Neural crest cell (in vitro differentiated cells): Measurements from ENCODE around the gene PNRC1. TPM values are rescaled to one million over a fixed set of nuclear protein-coding genes. Genes with fewer than 3 reads are reported as not detected.

Experiments used
- DNase-seq: peaks from one replicate; pipeline ENCODE4 v3.0.0; 2021; ENCODE audit warnings: low read depth, mixed read lengths, low spot score
- H3K27ac Mint-ChIP-seq: one replicate; pipeline ENCODE4 v1.8.0; 2021; ENCODE audit warnings: mild to moderate bottlenecking, mixed read lengths; ENCODE audit not compliant: unreplicated experiment
- H3K27me3 Mint-ChIP-seq: 2 replicates; pipeline ENCODE4 v1.8.0; 2021; ENCODE audit warnings: low read depth, mild to moderate bottlenecking, mixed read lengths
- H3K36me3 Mint-ChIP-seq: 2 replicates; pipeline ENCODE4 v1.8.0; 2021; ENCODE audit warnings: low read depth, mild to moderate bottlenecking, mixed read lengths
- H3K4me1 Mint-ChIP-seq: 2 replicates; pipeline ENCODE4 v1.8.0; 2021; ENCODE audit warnings: mixed read lengths
- H3K4me3 Mint-ChIP-seq: one replicate; pipeline ENCODE4 v1.8.0; 2021; ENCODE audit warnings: mild to moderate bottlenecking, mixed read lengths
- H3K9me3 Mint-ChIP-seq: 2 replicates; pipeline ENCODE4 v1.8.0; 2021; ENCODE audit warnings: mixed read lengths
- CTCF ChIP-seq: fragments of 200-600 bp; sonication (generic); conservative IDR thresholded peaks from 2 replicates; pipeline ENCODE4 v1.5.0; 2021; ENCODE audit warnings: antibody characterized with exemption, mild to moderate bottlenecking
- total RNA-seq: library from RNA; stranded (reverse); gene quantifications from 2 replicates; pipeline ENCODE4 v1.2.1, GENCODE V29; 2021

The PNRC1 gene
- total RNA-seq, 1 donor from 2014 or later = 42.0 TPM

GRCh38 chr6:89100114-89100513 is 19.6 kb downstream of the PNRC1 start:
- Mint-ChIP-seq H3K27ac (peak overlapping the region; percentile 36), H3K4me1 (no peaks in the 10 kb centered on the region), H3K36me3 (peaks cover 4% of the 10 kb centered on the region), H3K4me3 (no peak overlapping the region), H3K9me3 (no peaks in the 10 kb centered on the region), H3K27me3 (no peaks in the 10 kb centered on the region)
- TF ChIP-seq CTCF = no peak
- no peak for DNase-seq

- no peak for DNase-seq
- Mint-ChIP-seq H3K36me3 (peaks cover 2% of the 10 kb centered on the region), H3K27ac (peak overlapping the region; percentile 20), H3K27me3 (no peaks in the 10 kb centered on the region), H3K4me3 (no peak overlapping the region), H3K4me1 (no peaks in the 10 kb centered on the region), H3K9me3 (no peaks in the 10 kb centered on the region)
- no peak for TF ChIP-seq CTCF
Observed at GRCh38 chr6:89110284-89110683, 29.7 kb downstream of the PNRC1 start.

GRCh38 chr6:89111933-89112332 is 31.4 kb downstream of the PNRC1 start:
- no peaks in the 10 kb centered on the region for H3K9me3 Mint-ChIP-seq
- H3K4me3 Mint-ChIP-seq = no peak overlapping the region

GRCh38 chr6:89116702-89117101 is 36.2 kb downstream of the PNRC1 start:
- no peak overlapping the region for H3K27ac Mint-ChIP-seq
- no peaks in the 10 kb centered on the region for H3K9me3 Mint-ChIP-seq

More at GRCh38 chr6:89111933-89112332, 31.4 kb downstream of the PNRC1 start:
- H3K36me3 Mint-ChIP-seq = peaks cover 1% of the 10 kb centered on the region
- H3K4me1 Mint-ChIP-seq = peaks cover 12% of the 10 kb centered on the region
- H3K27ac Mint-ChIP-seq = no peak overlapping the region
- TF ChIP-seq CTCF = no peak
- no peak for DNase-seq
- H3K27me3 Mint-ChIP-seq = no peaks in the 10 kb centered on the region

GRCh38 chr6:89117211-89118108 is 36.9 kb downstream of the PNRC1 start, which contains the start of gene SRSF12:
SRSF12 (minus strand) TSS chr6:89118071; CDS start chr6:89117887, 184 bp downstream.
- H3K4me3 Mint-ChIP-seq = peak within 1 kb of the TSS; percentile 92
- no peaks in the 10 kb centered on the region for H3K9me3 Mint-ChIP-seq
- peak; percentile 62 for DNase-seq
- peak; percentile 25 for TF ChIP-seq CTCF
- H3K36me3 Mint-ChIP-seq = peaks cover 4% of the 10 kb centered on the region
- H3K27ac Mint-ChIP-seq = peak within 1 kb of the TSS; percentile 77
- no peaks in the 10 kb centered on the region for H3K27me3 Mint-ChIP-seq
- peaks cover 22% of the 10 kb centered on the region for H3K4me1 Mint-ChIP-seq

More at GRCh38 chr6:89116702-89117101, 36.2 kb downstream of the PNRC1 start:
- H3K4me1 Mint-ChIP-seq = peaks cover 22% of the 10 kb centered on the region
- no peaks in the 10 kb centered on the region for H3K27me3 Mint-ChIP-seq
- DNase-seq = no peak
- TF ChIP-seq CTCF = no peak
- peaks cover 4% of the 10 kb centered on the region for H3K36me3 Mint-ChIP-seq
- peak overlapping the region; percentile 92 for H3K4me3 Mint-ChIP-seq
